Islet precursor cell (in vitro differentiated cells): Measurements from ENCODE around the gene B4GALT2.

Source experiments
- DNase-seq: peaks from one replicate; pipeline ENCODE4 v3.0.0-alpha.2; 2018

Gene B4GALT2

DNA sequence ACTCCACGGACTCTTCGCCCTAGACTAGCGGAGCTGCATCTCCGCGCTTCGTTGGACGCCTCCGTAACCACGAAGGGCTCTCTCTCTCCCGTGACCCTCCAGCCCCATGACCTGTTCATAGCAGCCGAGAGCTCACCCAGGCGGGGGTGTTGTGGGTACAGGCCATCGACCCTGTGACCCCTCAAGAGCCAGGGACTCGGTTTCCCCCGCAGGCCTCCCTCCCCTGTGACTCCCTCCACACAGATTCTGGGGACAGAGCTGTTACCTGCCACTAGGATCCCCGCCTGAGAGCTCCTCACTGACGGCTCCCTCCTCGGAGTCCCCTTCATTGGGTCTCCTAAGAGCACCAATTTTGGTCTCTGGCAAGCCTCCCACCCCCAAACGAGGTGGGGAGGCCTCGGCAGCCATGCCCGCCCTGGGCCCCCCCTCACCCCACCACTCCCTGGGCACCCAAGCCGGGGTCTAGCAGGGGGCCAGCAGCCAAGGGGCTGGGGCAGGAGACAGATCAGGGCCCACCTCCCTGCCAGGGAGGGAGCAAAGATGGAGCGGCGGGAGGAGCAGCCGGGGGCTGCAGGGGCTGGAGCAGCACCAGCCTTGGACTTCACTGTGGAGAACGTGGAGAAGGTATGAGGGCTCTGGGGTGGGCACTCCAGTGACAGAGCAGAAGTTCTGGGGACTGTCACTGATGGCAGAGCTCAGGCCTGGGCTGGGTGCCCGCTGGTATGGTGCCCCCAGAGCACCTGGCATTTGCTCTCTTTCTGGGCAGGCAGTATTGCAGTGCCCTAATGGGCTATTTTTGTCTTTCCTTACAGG is 31.7 kb upstream of the B4GALT2 start:
- no peak for DNase-seq

GRCh38 chr1:43947874-43948437 is 31.1 kb upstream of the B4GALT2 start:
- DNase-seq, result no peak

GRCh38 chr1:43949678-43950077 is 29.3 kb upstream of the B4GALT2 start:
- DNase-seq, result no peak

- DNase-seq, result no peak
Measured at GRCh38 chr1:43951021-43951985, 27.7 kb upstream of the B4GALT2 start.

GRCh38 chr1:43952731-43953346 is 26.2 kb upstream of the B4GALT2 start:
- peak; percentile 89 for DNase-seq

DNA sequence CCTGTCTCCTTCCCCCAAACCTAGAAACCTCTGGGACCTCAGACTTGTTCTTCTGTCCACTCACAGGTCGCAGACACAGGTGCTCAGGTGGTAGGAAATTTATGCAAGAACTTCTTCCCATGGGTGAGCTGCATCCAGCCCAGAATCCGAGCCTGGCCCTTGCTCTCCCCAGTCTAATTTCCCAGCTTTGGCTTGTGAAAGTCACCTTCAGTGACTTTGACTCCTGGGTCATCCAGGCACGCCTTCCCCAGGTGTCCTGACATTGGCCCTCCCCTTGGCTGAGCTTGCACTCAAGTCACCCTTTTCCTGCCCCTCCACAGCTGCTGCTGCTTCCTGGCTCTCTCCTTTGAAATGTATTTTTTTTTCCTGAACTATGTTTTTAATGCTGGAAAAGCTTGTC is 25.6 kb upstream of the B4GALT2 start:
- DNase-seq, result no peak

GRCh38 chr1:43954036-43954435 is 25.0 kb upstream of the B4GALT2 start:
- no peak for DNase-seq

- no peak for DNase-seq
Measured at GRCh38 chr1:43956234-43956633, 22.8 kb upstream of the B4GALT2 start.

GRCh38 chr1:43957407-43958040 is 21.5 kb upstream of the B4GALT2 start:
- no peak for DNase-seq

DNA sequence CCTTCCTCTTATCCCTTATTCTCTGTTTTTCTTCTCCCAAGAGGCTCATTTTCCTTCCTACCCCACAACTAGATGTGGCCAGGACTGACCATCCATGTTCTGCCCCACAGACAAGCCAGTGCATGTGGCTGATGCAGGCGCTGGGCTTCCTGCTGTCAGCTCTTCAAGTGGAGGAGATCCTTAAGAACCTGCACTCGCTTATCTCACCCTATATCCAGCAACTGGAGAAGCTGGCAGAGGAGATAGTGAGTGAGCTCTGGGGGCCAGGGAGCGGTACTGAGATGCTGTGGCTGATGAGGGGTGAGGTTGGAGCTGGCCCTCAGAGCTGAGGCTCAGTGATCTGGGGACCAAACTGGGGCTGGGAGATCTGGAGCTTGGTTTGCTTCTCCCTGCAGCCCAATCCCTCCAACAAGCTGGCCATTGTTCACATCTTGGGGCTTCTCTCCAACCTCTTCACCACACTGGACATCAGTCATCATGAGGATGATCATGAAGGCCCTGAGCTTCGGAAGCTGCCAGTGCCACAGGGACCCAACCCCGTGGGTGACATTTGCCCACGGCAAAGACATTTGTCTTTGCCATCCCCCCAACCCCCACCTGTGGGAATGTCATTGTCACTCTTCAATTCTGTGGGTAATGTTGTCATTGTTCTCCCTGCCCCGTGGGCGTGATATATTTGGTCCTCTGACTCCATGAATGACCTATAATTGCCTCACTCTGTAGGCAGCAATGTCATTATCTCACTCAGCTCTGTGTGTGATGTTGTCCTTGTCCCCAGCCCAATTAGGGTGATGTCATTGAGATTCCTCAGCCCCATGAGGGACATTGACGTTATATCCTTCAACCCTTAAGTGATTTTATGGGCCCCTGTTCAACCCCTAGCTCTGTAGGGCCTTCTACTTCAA is 20.4 kb upstream of the B4GALT2 start:
- no peak for DNase-seq

GRCh38 chr1:43960798-43961197 is 18.2 kb upstream of the B4GALT2 start:
- DNase-seq, result no peak

GRCh38 chr1:43961692-43962091 is 17.3 kb upstream of the B4GALT2 start:
- no peak for DNase-seq

GRCh38 chr1:43962324-43962723 is 16.7 kb upstream of the B4GALT2 start:
- no peak for DNase-seq

DNA sequence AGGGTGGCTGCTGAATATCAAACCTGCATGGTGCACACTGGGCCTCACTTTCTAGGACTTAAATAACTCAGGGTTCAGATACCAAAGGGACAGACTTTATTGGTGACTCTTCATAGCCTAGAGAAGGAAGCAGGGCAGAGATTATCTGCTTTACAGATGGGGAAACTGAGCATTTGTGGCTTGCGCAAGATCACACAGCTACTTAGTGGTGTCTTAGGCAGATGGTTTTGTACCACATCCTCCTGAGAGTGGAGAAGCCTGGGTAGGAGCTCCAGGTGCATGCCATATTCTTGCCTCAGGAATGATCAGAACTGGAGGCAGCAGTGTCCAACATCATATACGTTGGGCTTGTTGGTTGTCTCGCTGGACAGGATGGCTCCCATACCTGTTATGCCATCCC is 16.0 kb upstream of the B4GALT2 start:
- no peak for DNase-seq

GRCh38 chr1:43963890-43964289 is 15.1 kb upstream of the B4GALT2 start:
- DNase-seq, result no peak

DNA sequence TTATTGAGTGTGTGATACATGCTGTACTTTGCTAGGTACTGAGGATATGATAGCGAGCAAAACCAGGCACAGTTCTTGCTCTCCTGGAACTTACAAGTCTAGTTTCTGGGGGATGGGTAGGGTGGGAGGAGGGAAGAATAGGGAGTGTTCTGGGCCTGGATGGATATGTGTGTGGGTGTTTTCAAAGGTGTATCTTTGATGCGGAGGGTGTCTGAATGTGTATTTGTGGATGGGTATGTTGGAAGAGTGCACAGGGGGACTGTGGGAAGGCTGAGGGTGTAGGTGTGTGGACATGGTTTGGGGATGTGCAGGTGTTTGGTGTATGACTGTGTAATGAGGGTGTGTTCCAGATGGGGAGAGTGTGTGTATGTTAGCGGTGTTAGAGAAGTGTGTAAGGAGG is 13.7 kb upstream of the B4GALT2 start:
- DNase-seq, result no peak

- DNase-seq, result peak; percentile 74
Measured at GRCh38 chr1:43968348-43968948, 10.6 kb upstream of the B4GALT2 start.

DNA sequence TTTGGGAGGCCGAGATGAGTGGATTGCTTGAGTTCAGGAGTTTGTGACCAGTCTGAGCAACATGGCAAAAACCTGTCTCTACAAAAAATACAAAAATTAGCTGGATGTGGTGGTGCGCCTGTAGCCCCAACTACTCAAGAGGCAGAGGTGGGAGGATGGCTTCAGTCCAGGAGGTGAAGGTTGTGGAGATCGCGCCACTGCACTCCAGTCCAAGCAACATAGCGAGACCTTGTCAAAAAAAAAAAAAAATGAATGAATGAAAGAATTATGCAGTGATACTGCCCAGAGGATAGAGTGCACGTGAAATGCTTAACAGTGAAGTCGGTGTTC is 9.6 kb upstream of the B4GALT2 start:
- no peak for DNase-seq

- peak; percentile 99 for DNase-seq
Measured at GRCh38 chr1:43969746-43970466, 9.1 kb upstream of the B4GALT2 start, which contains the start of gene DPH2. DPH2 (plus strand) TSS chr1:43970010; CDS start chr1:43970176, 166 bp downstream.

DNA sequence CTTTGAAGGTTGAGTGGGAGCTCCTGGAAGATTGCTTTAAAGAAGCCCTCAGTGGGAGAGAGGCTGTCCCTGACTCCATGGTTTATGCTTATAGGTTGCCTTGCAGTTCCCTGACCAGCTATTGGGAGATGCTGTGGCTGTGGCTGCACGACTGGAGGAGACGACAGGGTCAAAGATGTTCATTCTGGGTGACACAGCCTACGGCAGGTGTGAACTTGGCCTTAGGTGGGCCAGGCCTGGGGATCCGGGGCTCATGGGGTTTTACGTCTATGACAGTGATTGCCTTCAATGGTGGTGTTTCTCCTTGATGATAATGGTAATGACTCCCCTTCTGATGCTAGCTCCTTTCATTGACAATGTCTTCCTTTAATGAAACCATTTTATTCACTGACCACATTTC is 8.5 kb upstream of the B4GALT2 start:
- DNase-seq, result no peak
